OCI-LY7 (cell line): ENCODE measurements around the gene EVI5L.

ENCODE experiments used
- EZH2phosphoT487 ChIP-seq: fragments of 200-600 bp; sonication (generic); IDR thresholded peaks from 2 replicates; pipeline ENCODE4 v1.6.1; 2018; ENCODE audit warnings: low read depth, borderline replicate concordance, mild to moderate bottlenecking, mixed run types, antibody characterized with exemption, low read length, moderate library complexity, mixed read lengths
- TF ChIP-seq, protein P1 (sequence below): fragments of 200-600 bp; sonication (generic); conservative IDR thresholded peaks from 2 replicates; pipeline ENCODE4 v1.5.1; 2014; ENCODE audit warnings: mild to moderate bottlenecking, antibody characterized with exemption, low read length, moderate library complexity, mixed read lengths

DNA sequence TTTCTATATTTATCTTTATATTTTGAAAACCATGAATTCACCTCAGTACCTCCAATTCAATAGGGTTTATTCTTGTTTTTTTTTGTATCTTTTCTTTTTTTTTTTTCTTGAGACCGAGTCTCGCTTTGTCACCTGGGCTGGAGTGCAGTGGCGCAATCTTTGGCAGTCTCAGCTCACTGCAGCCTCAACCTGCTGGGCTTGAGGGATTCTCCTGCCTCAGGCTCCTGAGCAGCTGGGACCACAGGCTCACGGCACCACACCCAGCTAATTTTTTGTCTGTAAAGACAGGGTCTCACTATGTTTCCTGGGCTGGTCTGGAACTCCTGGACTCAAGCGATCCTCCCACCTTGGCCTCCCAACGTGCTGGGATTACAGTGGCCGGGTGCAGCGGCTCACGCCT lies 23.1 kb upstream of the EVI5L start:
- TF ChIP-seq, protein P1, sequence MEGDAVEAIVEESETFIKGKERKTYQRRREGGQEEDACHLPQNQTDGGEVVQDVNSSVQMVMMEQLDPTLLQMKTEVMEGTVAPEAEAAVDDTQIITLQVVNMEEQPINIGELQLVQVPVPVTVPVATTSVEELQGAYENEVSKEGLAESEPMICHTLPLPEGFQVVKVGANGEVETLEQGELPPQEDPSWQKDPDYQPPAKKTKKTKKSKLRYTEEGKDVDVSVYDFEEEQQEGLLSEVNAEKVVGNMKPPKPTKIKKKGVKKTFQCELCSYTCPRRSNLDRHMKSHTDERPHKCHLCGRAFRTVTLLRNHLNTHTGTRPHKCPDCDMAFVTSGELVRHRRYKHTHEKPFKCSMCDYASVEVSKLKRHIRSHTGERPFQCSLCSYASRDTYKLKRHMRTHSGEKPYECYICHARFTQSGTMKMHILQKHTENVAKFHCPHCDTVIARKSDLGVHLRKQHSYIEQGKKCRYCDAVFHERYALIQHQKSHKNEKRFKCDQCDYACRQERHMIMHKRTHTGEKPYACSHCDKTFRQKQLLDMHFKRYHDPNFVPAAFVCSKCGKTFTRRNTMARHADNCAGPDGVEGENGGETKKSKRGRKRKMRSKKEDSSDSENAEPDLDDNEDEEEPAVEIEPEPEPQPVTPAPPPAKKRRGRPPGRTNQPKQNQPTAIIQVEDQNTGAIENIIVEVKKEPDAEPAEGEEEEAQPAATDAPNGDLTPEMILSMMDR: no peak
- no peak for TF ChIP-seq EZH2phosphoT487
